Calu3 (cell line): ENCODE data around the gene ACTL7B. TPM values are rescaled to one million over a fixed set of nuclear protein-coding genes. Genes with fewer than 3 reads are reported as not detected.

ENCODE experiments used
- BruUV-seq: library from RNA; stranded (reverse); fragments of 400-500 nt; replicated peaks from 2 replicates; lab custom pipeline; 2021; lab: Mats Ljungman, UMichigan
- CTCF ChIA-PET: fragments of 300-600 bp; sonication (Branson Sonifier 250); formaldehyde crosslinking; loops from one replicate; lab custom pipeline; 2022; ENCODE audit warnings: antibody characterized with exemption; lab: Charles Lee
- DNase-seq: peaks from one replicate; pipeline ENCODE4 v3.0.0; 2022
- H3K27ac Mint-ChIP-seq: one replicate; pipeline ENCODE4 v1.8.0; 2022; ENCODE audit warnings: mixed read lengths; ENCODE audit not compliant: unreplicated experiment
- H3K27me3 Mint-ChIP-seq: one replicate; pipeline ENCODE4 v1.8.0; 2022; ENCODE audit warnings: mixed read lengths; ENCODE audit not compliant: unreplicated experiment
- H3K36me3 Mint-ChIP-seq: one replicate; pipeline ENCODE4 v1.8.0; 2022; ENCODE audit warnings: mild to moderate bottlenecking, moderate library complexity, mixed read lengths; ENCODE audit not compliant: insufficient read depth, unreplicated experiment
- H3K4me1 Mint-ChIP-seq: one replicate; pipeline ENCODE4 v1.8.0; 2022; ENCODE audit warnings: mild to moderate bottlenecking, low read depth, mixed read lengths; ENCODE audit not compliant: unreplicated experiment
- H3K4me3 Mint-ChIP-seq: one replicate; pipeline ENCODE4 v1.8.0; 2022; ENCODE audit warnings: mild to moderate bottlenecking, low read depth, moderate library complexity, mixed read lengths; ENCODE audit not compliant: unreplicated experiment
- H3K9me3 Mint-ChIP-seq: one replicate; pipeline ENCODE4 v1.8.0; 2022; ENCODE audit warnings: low read depth, mixed read lengths; ENCODE audit not compliant: unreplicated experiment
- intact Hi-C: fragments of 100-400 bp; cut with micrococcal nuclease; formaldehyde crosslinking; loops from one replicate; pipeline ENCODE4 v1.10.0; 2022; ENCODE audit not compliant: unreplicated experiment
- total RNA-seq: library from RNA; stranded (reverse); gene quantifications from 2 replicates; pipeline ENCODE4 v1.2.3, GENCODE V29; 2022
- TF ChIP-seq, protein P1 (sequence below): fragments of 200-600 bp; IDR thresholded peaks from one replicate; pipeline ENCODE4 v1.8.0; 2022; ENCODE audit warnings: antibody characterized with exemption; ENCODE audit not compliant: unreplicated experiment

ACTL7B gene
- total RNA-seq, 1 experiment from 2014 or later = not detected

DNA sequence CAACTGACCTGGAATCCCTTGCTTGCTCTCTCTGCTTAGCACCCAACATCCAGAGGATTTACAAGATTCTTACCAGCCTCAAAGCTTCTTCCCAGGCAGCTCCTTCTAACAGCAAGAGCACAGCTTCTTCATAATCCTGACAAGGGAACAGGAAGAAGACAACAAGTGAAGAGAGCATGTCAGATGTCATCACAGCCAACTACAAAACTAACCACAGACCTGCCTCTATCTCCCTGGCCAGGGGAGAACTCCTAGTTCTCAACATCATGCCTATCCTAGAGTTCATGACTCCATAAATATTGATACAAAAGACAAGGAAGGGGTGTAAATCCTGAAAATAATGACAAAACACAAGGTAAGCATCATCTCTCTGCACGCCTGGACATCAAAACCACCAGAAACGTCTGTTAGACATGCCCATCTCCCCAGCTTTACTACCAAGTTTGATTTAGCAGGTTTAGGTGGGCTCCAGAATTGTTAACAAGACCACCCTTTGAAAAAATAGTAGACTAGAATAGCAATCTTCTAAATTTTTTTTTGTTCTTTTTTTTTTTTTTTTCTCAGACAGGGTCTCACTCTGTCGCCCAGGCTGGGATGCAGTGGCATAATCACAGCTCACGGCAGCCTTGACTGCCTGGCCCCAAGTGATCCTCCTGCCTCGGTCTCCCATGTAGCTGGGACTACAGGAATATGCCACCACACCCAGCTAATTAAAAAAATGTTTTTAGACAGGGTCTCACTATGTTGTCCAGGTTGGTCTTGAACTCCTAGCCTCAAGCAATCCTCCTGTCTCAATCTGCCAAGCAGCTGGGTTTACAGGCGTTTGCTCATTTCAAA, 26.5 kb upstream of the ACTL7B start:
- Mint-ChIP-seq H3K9me3 (no peaks in the 10 kb centered on the region), H3K4me1 (peaks cover 14% of the 10 kb centered on the region), H3K27ac (no peak overlapping the region), H3K36me3 (peaks cover 7% of the 10 kb centered on the region), H3K4me3 (no peak overlapping the region), H3K27me3 (no peaks in the 10 kb centered on the region)
- BruUV-seq = no TSS peak
- CTCF ChIA-PET = no interaction called here
- no peak for DNase-seq
- intact Hi-C loops = no loop called here
- TF ChIP-seq, protein P1, sequence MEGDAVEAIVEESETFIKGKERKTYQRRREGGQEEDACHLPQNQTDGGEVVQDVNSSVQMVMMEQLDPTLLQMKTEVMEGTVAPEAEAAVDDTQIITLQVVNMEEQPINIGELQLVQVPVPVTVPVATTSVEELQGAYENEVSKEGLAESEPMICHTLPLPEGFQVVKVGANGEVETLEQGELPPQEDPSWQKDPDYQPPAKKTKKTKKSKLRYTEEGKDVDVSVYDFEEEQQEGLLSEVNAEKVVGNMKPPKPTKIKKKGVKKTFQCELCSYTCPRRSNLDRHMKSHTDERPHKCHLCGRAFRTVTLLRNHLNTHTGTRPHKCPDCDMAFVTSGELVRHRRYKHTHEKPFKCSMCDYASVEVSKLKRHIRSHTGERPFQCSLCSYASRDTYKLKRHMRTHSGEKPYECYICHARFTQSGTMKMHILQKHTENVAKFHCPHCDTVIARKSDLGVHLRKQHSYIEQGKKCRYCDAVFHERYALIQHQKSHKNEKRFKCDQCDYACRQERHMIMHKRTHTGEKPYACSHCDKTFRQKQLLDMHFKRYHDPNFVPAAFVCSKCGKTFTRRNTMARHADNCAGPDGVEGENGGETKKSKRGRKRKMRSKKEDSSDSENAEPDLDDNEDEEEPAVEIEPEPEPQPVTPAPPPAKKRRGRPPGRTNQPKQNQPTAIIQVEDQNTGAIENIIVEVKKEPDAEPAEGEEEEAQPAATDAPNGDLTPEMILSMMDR = no peak

DNA sequence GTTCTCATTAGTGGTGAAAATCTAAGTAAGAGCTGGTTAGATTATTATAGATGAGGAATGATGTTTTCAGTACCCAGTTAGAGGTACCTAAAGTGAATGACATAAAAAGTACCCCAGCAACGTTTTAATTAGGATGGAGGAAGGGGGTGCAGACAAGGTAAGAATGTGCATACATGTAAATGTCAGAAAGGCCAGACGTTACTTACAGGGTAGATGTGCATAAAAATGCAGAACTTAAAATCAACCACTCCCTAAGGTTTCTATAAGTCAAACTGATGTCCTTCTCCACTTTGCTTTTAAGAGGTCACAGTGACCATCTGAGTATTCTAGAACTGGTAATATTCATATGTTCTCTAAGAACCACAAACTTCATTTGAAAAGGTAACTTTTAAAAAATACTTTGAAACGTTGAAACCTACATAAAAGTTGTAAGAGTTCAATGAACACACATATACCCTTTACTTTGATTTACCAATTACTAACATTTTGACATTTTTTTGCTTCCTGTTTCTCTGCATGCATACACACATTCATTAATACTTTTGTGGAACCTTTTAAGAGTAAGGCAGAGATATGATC, 25.0 kb upstream of the ACTL7B start:
- CTCF ChIA-PET = no interaction called here
- Mint-ChIP-seq H3K4me1 (peaks cover 8% of the 10 kb centered on the region), H3K27ac (no peak overlapping the region), H3K27me3 (no peaks in the 10 kb centered on the region), H3K9me3 (no peaks in the 10 kb centered on the region), H3K36me3 (peaks cover 7% of the 10 kb centered on the region), H3K4me3 (no peak overlapping the region)
- intact Hi-C loops = no loop called here
- no peak for DNase-seq
- no TSS peak for BruUV-seq
- TF ChIP-seq, protein P1 = no peak

DNA sequence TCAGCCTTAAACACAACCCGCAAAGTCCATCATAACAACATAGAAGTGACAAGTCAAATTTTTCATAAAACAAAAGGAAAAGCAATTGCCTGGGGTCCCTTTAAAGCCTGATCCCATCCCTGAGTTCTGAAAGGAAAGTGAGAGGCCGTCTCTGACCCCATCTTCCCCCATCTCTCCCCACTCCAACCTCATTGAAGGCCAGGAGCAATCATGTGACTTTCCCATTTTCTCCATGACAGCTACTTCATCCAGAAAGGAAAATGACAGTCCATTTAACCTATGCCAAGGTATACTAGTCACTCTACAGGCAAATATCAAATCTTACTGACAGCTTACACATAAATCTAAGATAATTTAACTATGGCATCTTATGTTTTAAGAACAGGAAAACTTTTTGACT, 21.7 kb upstream of the ACTL7B start:
- Mint-ChIP-seq H3K27me3 (no peaks in the 10 kb centered on the region), H3K36me3 (peaks cover 8% of the 10 kb centered on the region), H3K27ac (no peak overlapping the region), H3K9me3 (no peaks in the 10 kb centered on the region), H3K4me3 (no peak overlapping the region), H3K4me1 (no peaks in the 10 kb centered on the region)
- no TSS peak for BruUV-seq
- CTCF ChIA-PET = no interaction called here
- intact Hi-C loops = no loop called here
- TF ChIP-seq, protein P1 = no peak
- no peak for DNase-seq

DNA sequence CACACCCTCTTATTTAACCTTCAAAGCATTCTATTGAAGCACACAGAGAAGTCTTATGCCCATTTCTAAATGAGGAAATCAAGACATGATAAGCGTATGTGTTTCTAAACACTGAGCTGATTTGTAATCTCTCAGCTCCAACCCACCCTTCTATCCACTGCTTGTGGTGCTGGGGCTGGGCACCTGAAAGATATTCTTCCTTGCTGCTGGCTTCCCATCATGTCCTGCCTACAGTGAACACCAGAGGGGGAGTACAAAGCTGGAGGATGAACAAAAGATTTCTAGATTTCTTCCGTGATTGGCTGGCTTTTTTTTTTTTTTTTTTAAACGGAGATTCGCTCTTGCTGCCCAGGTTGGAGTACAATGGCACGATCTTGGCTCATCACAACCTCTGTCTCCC, 20.6 kb upstream of the ACTL7B start:
- Mint-ChIP-seq H3K9me3 (no peaks in the 10 kb centered on the region), H3K27me3 (no peaks in the 10 kb centered on the region), H3K4me1 (no peaks in the 10 kb centered on the region), H3K4me3 (no peak overlapping the region), H3K36me3 (peaks cover 11% of the 10 kb centered on the region), H3K27ac (no peak overlapping the region)
- CTCF ChIA-PET = no interaction called here
- TF ChIP-seq, protein P1 = no peak
- DNase-seq = no peak
- no TSS peak for BruUV-seq
- intact Hi-C loops = no loop called here
